ENCODE results near the gene BMP7. TPM values are rescaled to one million over a fixed set of nuclear protein-coding genes. Genes with fewer than 3 reads are reported as not detected.
"Not testable (repeated sequence)": the region's sequence is repeated elsewhere in the genome, so short reads cannot be mapped to it uniquely, and the experiment has no call there.

Gene BMP7
- total RNA-seq, 1 donor from 2014 or later, result 3.7 TPM

GRCh38 chr20:57161478-57162361 lies 104.7 kb downstream of the BMP7 start:
- H3K4me3 ChIP-seq (ENCODE audit: low read depth, low read length), result no peak overlapping the region
- no peak for TF ChIP-seq CTCF (conservative IDR thresholded peaks at IDR 0.05; ENCODE audit: low read depth, low read length)
- no peak for DNase-seq (ENCODE audit: low read depth)

GRCh38 chr20:57160985-57161384 lies 105.5 kb downstream of the BMP7 start:
- no peak overlapping the region for H3K4me3 ChIP-seq (ENCODE audit: low read depth, low read length)
- no peak for DNase-seq (ENCODE audit: low read depth)
- TF ChIP-seq CTCF (conservative IDR thresholded peaks at IDR 0.05; ENCODE audit: low read depth, low read length), result no peak

GRCh38 chr20:57159945-57160610 lies 106.4 kb downstream of the BMP7 start:
- H3K4me3 ChIP-seq (ENCODE audit: low read depth, low read length), result no peak overlapping the region
- DNase-seq (ENCODE audit: low read depth), result no peak
- no peak for TF ChIP-seq CTCF (conservative IDR thresholded peaks at IDR 0.05; ENCODE audit: low read depth, low read length)

GRCh38 chr20:57159193-57159851 lies 107.1 kb downstream of the BMP7 start:
- no peak for TF ChIP-seq CTCF (conservative IDR thresholded peaks at IDR 0.05; ENCODE audit: low read depth, low read length)
- DNase-seq (ENCODE audit: low read depth), result no peak
- no peak overlapping the region for H3K4me3 ChIP-seq (ENCODE audit: low read depth, low read length)

GRCh38 chr20:57158474-57158873 lies 108.0 kb downstream of the BMP7 start:
- no peak overlapping the region for H3K4me3 ChIP-seq (ENCODE audit: low read depth, low read length)
- no peak for TF ChIP-seq CTCF (conservative IDR thresholded peaks at IDR 0.05; ENCODE audit: low read depth, low read length)
- DNase-seq (ENCODE audit: low read depth), result no peak

- not testable (repeated sequence) for DNase-seq (ENCODE audit: low read depth); H3K4me3 ChIP-seq (ENCODE audit: low read depth, low read length)
Observed at GRCh38 chr20:57157787-57158186, 108.7 kb downstream of the BMP7 start.

- H3K4me3 ChIP-seq (ENCODE audit: low read depth, low read length), result no peak overlapping the region
- DNase-seq (ENCODE audit: low read depth), result no peak
- TF ChIP-seq CTCF (conservative IDR thresholded peaks at IDR 0.05; ENCODE audit: low read depth, low read length), result no peak
Observed at GRCh38 chr20:57157106-57157691, 109.2 kb downstream of the BMP7 start.
